Islet of Langerhans (tissue), 1 donor: ENCODE measurements around the gene TMEM208.

ENCODE experiments used
- FAIRE-seq: peaks from one replicate; lab custom pipeline; 2011; peaks lifted over from hg19 to GRCh38; lab: Jason Lieb, UNC

Gene TMEM208

GRCh38 chr16:67209565-67209964, 17.4 kb upstream of the TMEM208 start:
- FAIRE-seq: no peak

GRCh38 chr16:67210069-67210937, 16.6 kb upstream of the TMEM208 start:
- no peak for FAIRE-seq

GRCh38 chr16:67211674-67212073, 15.3 kb upstream of the TMEM208 start:
- FAIRE-seq: no peak

- no peak for FAIRE-seq
Measured at GRCh38 chr16:67212766-67213165, 14.2 kb upstream of the TMEM208 start.

GRCh38 chr16:67213197-67214019, 13.5 kb upstream of the TMEM208 start:
- no peak for FAIRE-seq

- FAIRE-seq: no peak
Measured at GRCh38 chr16:67215706-67216105, 11.2 kb upstream of the TMEM208 start.

GRCh38 chr16:67216612-67217490, 10.1 kb upstream of the TMEM208 start:
- no peak for FAIRE-seq

- no peak for FAIRE-seq
Measured at GRCh38 chr16:67223992-67224391, 2.9 kb upstream of the TMEM208 start.

- FAIRE-seq: no peak
Measured at GRCh38 chr16:67226295-67226803, 581 bp upstream of the TMEM208 start.

GRCh38 chr16:67227567-67227921, 614 bp downstream of the TMEM208 start:
- FAIRE-seq: no peak

- FAIRE-seq: no peak
Measured at GRCh38 chr16:67228034-67228785, 1.3 kb downstream of the TMEM208 start.

GRCh38 chr16:67228905-67229304, 2.0 kb downstream of the TMEM208 start:
- no peak for FAIRE-seq

- no peak for FAIRE-seq
Measured at GRCh38 chr16:67229906-67230808, 3.2 kb downstream of the TMEM208 start.

GRCh38 chr16:67230809-67231660, 4.1 kb downstream of the TMEM208 start:
- no peak for FAIRE-seq

- no peak for FAIRE-seq
Measured at GRCh38 chr16:67233596-67233995, 6.7 kb downstream of the TMEM208 start.

- no peak for FAIRE-seq
Measured at GRCh38 chr16:67234180-67234597, 7.3 kb downstream of the TMEM208 start.

- no peak for FAIRE-seq
Measured at GRCh38 chr16:67235816-67236562, 9.1 kb downstream of the TMEM208 start.

GRCh38 chr16:67236563-67237395, 9.8 kb downstream of the TMEM208 start:
- FAIRE-seq: no peak
